Upper lobe of left lung (tissue), 6 donors: ENCODE measurements around the gene IL27RA. TPM values are rescaled to one million over a fixed set of nuclear protein-coding genes. Genes with fewer than 3 reads are reported as not detected.
A peak's percentile ranks its signal among the peaks of the same experiment; 100 is the strongest.

Source experiments
- ATAC-seq, 2 donors: fragments of 200-7000 bp; cut with Tn5 transposase; one replicate each; pipeline ENCODE4 v1.9.1; 2022; ENCODE audit warnings: mild to moderate bottlenecking in 2 of 2, moderate library complexity in 2 of 2; ENCODE audit not compliant: low FRiP score in 2 of 2
- DNase-seq, 2 donors: peaks; one replicate each; pipeline ENCODE4 v3.0.0-alpha.2; 2019 to 2020
- H3K27ac ChIP-seq, 4 donors: fragments of 200-600 bp; sonication (generic); one replicate each; pipeline ENCODE4 v1.5.1; 2016 to 2019
- H3K27me3 ChIP-seq, 4 donors: fragments of 200-600 bp; sonication (generic); one replicate each; pipeline ENCODE4 v1.5.1; 2017 to 2019
- H3K36me3 ChIP-seq, 4 donors: fragments of 200-600 bp; sonication (generic); one replicate each; pipeline ENCODE4 v1.5.1; 2016 to 2019
- H3K4me1 ChIP-seq, 4 donors: fragments of 200-600 bp; sonication (generic); one replicate each; pipeline ENCODE4 v1.5.1; 2018 to 2019
- H3K4me3 ChIP-seq, 4 donors: fragments of 200-600 bp; sonication (generic); one replicate each; pipeline ENCODE4 v1.5.1; 2017 to 2019; ENCODE audit warnings: mild to moderate bottlenecking in 2 of 4, moderate library complexity in 1 of 4
- H3K9me3 ChIP-seq, 4 donors: fragments of 200-600 bp; sonication (generic); one replicate each; pipeline ENCODE4 v1.5.1; 2018 to 2019
- CTCF ChIP-seq, 6 experiments: fragments of 450-650 bp in 4 of 6; fragments of 200-600 bp in 2 of 6; sonication (generic) in 2 of 6; IDR thresholded peaks; one replicate each; pipeline ENCODE4 v1.5.1; 2016 to 2019; ENCODE audit warnings: antibody characterized with exemption in 6 of 6
- EP300 ChIP-seq, 4 donors: sonication (generic); formaldehyde crosslinking; IDR thresholded peaks; one replicate each; pipeline ENCODE4 v1.5.1; 2017; ENCODE audit warnings: antibody characterized with exemption in 4 of 4, control low read depth in 2 of 4
- POLR2A ChIP-seq, 4 donors: fragments of 450-650 bp; IDR thresholded peaks; one replicate each; pipeline ENCODE4 v1.5.1; 2016 to 2017; ENCODE audit warnings: antibody characterized with exemption in 4 of 4, mild to moderate bottlenecking in 2 of 4
- POLR2AphosphoS5 ChIP-seq, 2 donors: sonication (generic); formaldehyde crosslinking; IDR thresholded peaks; one replicate each; pipeline ENCODE4 v1.5.1; 2017; ENCODE audit warnings: antibody characterized with exemption in 2 of 2
- WGBS, 2 donors: methylation state at CpG; one replicate each; pipeline ENCODE4 v1.1.5; 2017 to 2018; 5-methylcytosine and 5-hydroxymethylcytosine counted together
- total RNA-seq, 6 donors: library from RNA; depleted of rRNA in 4 of 6; stranded (reverse); fragments of >200 nt in 4 of 6; gene quantifications; one replicate each; pipeline versions ENCODE4 v1.1.0 to v1.2.1, GENCODE V29; 2016 to 2021
- donor health status: DM: no; HTN: no; CAD: no; lungs with moderate emphysema.
- donor health status: DM: no; HTN: yes; CAD: no; lungs with severe emphysema.

IL27RA gene
- total RNA-seq, 6 donors from 2014 or later, result 9.3 to 24.4 (median 14.6) TPM

- Histone ChIP-seq H3K9me3 (no peaks in the 10 kb centered on the region), H3K27ac (no peak overlapping the region), H3K4me1 (peaks cover 10 to 24% (median 17%) of the 10 kb centered on the region in 4 donors), H3K4me3 (peak overlapping the region in 3 of 4 donors; percentile 28 to 36 (median 34)), H3K36me3 (peaks cover 0 to 8% (median under 1%) of the 10 kb centered on the region in 4 donors), H3K27me3 (peaks cover 0 to 20% (median 2%) of the 10 kb centered on the region in 4 donors)
- 53 to 61% methylated on average over 4 to 11 of the region's 19 CpGs for WGBS, 2 donors
- no peak for ATAC-seq
- DNase-seq, result no peak
- no peak for TF ChIP-seq EP300 (IDR thresholded peaks at IDR 0.05)
- no peak for TF ChIP-seq CTCF (IDR thresholded peaks at IDR 0.05)
- no peak for TF ChIP-seq POLR2AphosphoS5 (IDR thresholded peaks at IDR 0.05)
- TF ChIP-seq POLR2A (IDR thresholded peaks at IDR 0.05), result no peak
These were observed 25.3 kb downstream of the IL27RA start for GRCh38 chr19:14056741-14057356.

- TF ChIP-seq EP300 (IDR thresholded peaks at IDR 0.05) (no peak), POLR2AphosphoS5 (IDR thresholded peaks at IDR 0.05) (no peak), POLR2A (IDR thresholded peaks at IDR 0.05) (no peak), CTCF (IDR thresholded peaks at IDR 0.05) (no peak)
- DNase-seq, result no peak
- Histone ChIP-seq H3K9me3 (no peaks in the 10 kb centered on the region), H3K4me1 (peaks cover 10 to 24% (median 17%) of the 10 kb centered on the region in 4 donors), H3K27ac (no peak overlapping the region), H3K4me3 (no peak overlapping the region), H3K27me3 (peaks cover 0 to 20% (median 2%) of the 10 kb centered on the region in 4 donors), H3K36me3 (no peaks in the 10 kb centered on the region)
- ATAC-seq, result no peak
- WGBS, 2 donors, result 31 to 33% methylated on average over 17 of the region's 17 CpGs
These were observed 26.9 kb downstream of the IL27RA start for GRCh38 chr19:14058182-14059092.

GRCh38 chr19:14059093-14059480 lies 27.5 kb downstream of the IL27RA start:
- peaks cover 10 to 24% (median 17%) of the 10 kb centered on the region in 4 donors for H3K4me1 ChIP-seq
- ATAC-seq, result no peak
- no peak for TF ChIP-seq POLR2AphosphoS5 (IDR thresholded peaks at IDR 0.05)
- no peak for TF ChIP-seq POLR2A (IDR thresholded peaks at IDR 0.05)
- peak; percentile 26 to 54 (median 42) for TF ChIP-seq CTCF (IDR thresholded peaks at IDR 0.05)
- no peaks in the 10 kb centered on the region for H3K9me3 ChIP-seq
- peaks cover 0 to 20% (median 2%) of the 10 kb centered on the region in 4 donors for H3K27me3 ChIP-seq
- no peaks in the 10 kb centered on the region for H3K36me3 ChIP-seq
- no peak overlapping the region for H3K27ac ChIP-seq
- H3K4me3 ChIP-seq, result no peak overlapping the region
- WGBS, 2 donors, result 24 to 56% methylated on average over 3 to 15 of the region's 15 CpGs
- no peak for DNase-seq

GRCh38 chr19:14059652-14060155 lies 28.1 kb downstream of the IL27RA start:
- Histone ChIP-seq H3K4me1 (peaks cover 10 to 24% (median 17%) of the 10 kb centered on the region in 4 donors), H3K27me3 (peaks cover 0 to 20% (median 2%) of the 10 kb centered on the region in 4 donors), H3K4me3 (no peak overlapping the region), H3K36me3 (no peaks in the 10 kb centered on the region), H3K27ac (no peak overlapping the region), H3K9me3 (no peaks in the 10 kb centered on the region)
- DNase-seq (no peak), ATAC-seq (no peak)
- 56 to 62% methylated on average over 6 to 8 of the region's 8 CpGs for WGBS, 2 donors
- no peak for TF ChIP-seq CTCF (IDR thresholded peaks at IDR 0.05)
- no peak for TF ChIP-seq EP300 (IDR thresholded peaks at IDR 0.05)
- no peak for TF ChIP-seq POLR2AphosphoS5 (IDR thresholded peaks at IDR 0.05)
- no peak for TF ChIP-seq POLR2A (IDR thresholded peaks at IDR 0.05)
